Hair follicle dermal papilla cell (primary cell): Measurements from ENCODE around the gene TBX10. TPM values are rescaled to one million over a fixed set of nuclear protein-coding genes. Genes with fewer than 3 reads are reported as not detected.

Experiments used
- small RNA-seq: library from RNA; depleted of rRNA; stranded (forward); fragments of <200 nt; gene quantifications from one replicate; pipeline ENCODE3, GENCODE V24; 2012
- total RNA-seq: library from RNA; depleted of rRNA; stranded (reverse); fragments of >200 nt; gene quantifications from 2 replicates; pipeline ENCODE4 v1.2.3, GENCODE V29; 2012

Gene TBX10
- total RNA-seq = not detected in 2 replicates

GRCh38 chr11:67639438-67639859 lies at the start of gene TBX10:
Gene TBX10 (minus strand): TSS chr11:67639763. CDS start chr11:67639472, 291 bp downstream.

GRCh38 chr11:67674442-67674871 lies 34.9 kb upstream of the TBX10 start, which contains the start of gene ALDH3B2:
Gene ALDH3B2 (minus strand): TSS chr11:67674623. CDS start chr11:67666935, 7,688 bp downstream.

GRCh38 chr11:67629386-67630227 lies 10.0 kb downstream of the TBX10 start, which contains the start of gene NUDT8:
Gene NUDT8 (minus strand): TSS chr11:67629937. CDS start chr11:67629911, 26 bp downstream.

GRCh38 chr11:67606492-67607295 lies 32.9 kb downstream of the TBX10 start, which contains the start of gene NDUFV1:
Gene NDUFV1 (plus strand): TSS chr11:67606936. CDS start chr11:67607005, 69 bp downstream.

GRCh38 chr11:67583247-67584204 lies 56.0 kb downstream of the TBX10 start, which contains the start of gene GSTP1:
Gene GSTP1 (plus strand): TSS chr11:67583812. CDS start chr11:67583844, 32 bp downstream.

Small RNAs within 50 kb of the gene (small RNA-seq; reads per million reads assigned to genes)
- gene AP003385.3 = not detected
- gene RPL37P2 = 0.77 reads per million, percentile 10 among the genes with 10 or more reads in this experiment

Other genes starting within 250 kb of the TBX10 start
- 5.0 and 7.3 TPM in 2 replicates for gene RAD9A, start 247.8 kb downstream of the TBX10 start, total RNA-seq
- 169 and 220 TPM in 2 replicates for gene PPP1CA, start 237.9 kb downstream of the TBX10 start, total RNA-seq
- gene TBC1D10C, start 235.7 kb downstream of the TBX10 start, total RNA-seq = 0.12 TPM in 1 of 2 replicates, not detected in the other
- under 0.01 and 0.16 TPM in 2 replicates for gene CARNS1, start 224.1 kb downstream of the TBX10 start, total RNA-seq
- gene RPS6KB2, start 211.3 kb downstream of the TBX10 start, total RNA-seq = 44.5 and 48.8 TPM in 2 replicates
- 0.32 TPM in 1 of 2 replicates, not detected in the other for gene PTPRCAP, start 202.1 kb downstream of the TBX10 start, total RNA-seq
- gene CORO1B, start 196.3 kb downstream of the TBX10 start, total RNA-seq = 128 and 136 TPM in 2 replicates
- not detected in 2 replicates for gene GPR152, start 187.0 kb downstream of the TBX10 start, total RNA-seq
- gene CABP4, start 184.4 kb downstream of the TBX10 start, total RNA-seq = not detected in 2 replicates
- 18.8 and 21.7 TPM in 2 replicates for gene TMEM134, start 170.5 kb downstream of the TBX10 start, total RNA-seq
- 50.3 and 58.9 TPM in 2 replicates for gene AIP, start 156.7 kb downstream of the TBX10 start, total RNA-seq
- 30.7 and 31.5 TPM in 2 replicates for gene PITPNM1, start 134.4 kb downstream of the TBX10 start, total RNA-seq
- gene CDK2AP2, start 131.6 kb downstream of the TBX10 start, total RNA-seq = 21.6 and 25.3 TPM in 2 replicates
- not detected in 2 replicates for gene CABP2, start 116.3 kb downstream of the TBX10 start, total RNA-seq
- 399 and 414 TPM in 2 replicates for gene GSTP1, start 56.0 kb downstream of the TBX10 start, total RNA-seq
- gene NDUFV1, start 32.8 kb downstream of the TBX10 start, total RNA-seq = 137 and 150 TPM in 2 replicates
- 5.5 and 7.5 TPM in 2 replicates for gene NUDT8, start 9.8 kb downstream of the TBX10 start, total RNA-seq
- gene ACY3, start 11.0 kb upstream of the TBX10 start, total RNA-seq = not detected in 2 replicates
- not detected in 2 replicates for gene ALDH3B2, start 34.9 kb upstream of the TBX10 start, total RNA-seq